Fibroblast of lung (primary cell): ENCODE data around the gene ADAMTSL1. TPM values are rescaled to one million over a fixed set of nuclear protein-coding genes. Genes with fewer than 3 reads are reported as not detected.
A peak's percentile ranks its signal among the peaks of the same experiment; 100 is the strongest.

Experiments used
- DNase-seq, 2 donors: peaks; one replicate each; pipeline versions ENCODE4 v3.0.0 to v3.0.0-alpha.2; 2010; ENCODE audit warnings: low read depth in 2 of 2
- H2AFZ ChIP-seq: 2 replicates; pipeline ENCODE4 v1.5.1; 2012; ENCODE audit warnings: low read length, control low read depth, inconsistent platforms
- H3K27ac ChIP-seq: 2 replicates; pipeline ENCODE4 v1.5.1; 2011; ENCODE audit warnings: low read length, control low read depth; ENCODE audit not compliant: insufficient read depth
- H3K27me3 ChIP-seq: 2 replicates; pipeline ENCODE4 v1.5.1; 2011; ENCODE audit warnings: mild to moderate bottlenecking, low read length; ENCODE audit not compliant: control insufficient read depth, insufficient read depth
- H3K36me3 ChIP-seq: 2 replicates; pipeline ENCODE4 v1.5.1; 2011; ENCODE audit warnings: low read length; ENCODE audit not compliant: control insufficient read depth, insufficient read depth
- H3K4me1 ChIP-seq: 2 replicates; pipeline ENCODE4 v1.5.1; 2011; ENCODE audit warnings: low read length; ENCODE audit not compliant: control insufficient read depth, insufficient read depth; ENCODE audit errors: extremely low read depth
- H3K4me2 ChIP-seq: 2 replicates; pipeline ENCODE4 v1.5.1; 2011; ENCODE audit warnings: low read length, control low read depth; ENCODE audit not compliant: insufficient read depth; ENCODE audit errors: extremely low read depth
- H3K4me3 ChIP-seq, 4 experiments: fragments of 200-600 bp in 1 of 4; sonication (generic) in 1 of 4; replicated peaks in 1 of 4; 2 replicates each; pipeline ENCODE4 v1.5.1; 2011 to 2016; ENCODE audit warnings: low read length in 4 of 4, low read depth in 3 of 4, mild to moderate bottlenecking in 3 of 4, control low read depth in 2 of 4, inconsistent platforms in 1 of 4, mixed read lengths in 1 of 4; ENCODE audit not compliant: insufficient read depth in 1 of 4; ENCODE audit errors: control extremely low read depth in 1 of 4
- H3K79me2 ChIP-seq: 2 replicates; pipeline ENCODE4 v1.5.1; 2012; ENCODE audit warnings: mild to moderate bottlenecking, low read length, inconsistent platforms; ENCODE audit not compliant: control insufficient read depth, insufficient read depth
- H3K9ac ChIP-seq: 2 replicates; pipeline ENCODE4 v1.5.1; 2011; ENCODE audit warnings: mild to moderate bottlenecking, low read length, control low read depth; ENCODE audit not compliant: insufficient read depth
- H3K9me3 ChIP-seq: 2 replicates; pipeline ENCODE4 v1.5.1; 2012; ENCODE audit warnings: low read depth, low read length; ENCODE audit not compliant: control insufficient read depth, insufficient read depth
- H4K20me1 ChIP-seq: 2 replicates; pipeline ENCODE4 v1.5.1; 2011; ENCODE audit warnings: low read length; ENCODE audit not compliant: control insufficient read depth, insufficient read depth; ENCODE audit errors: extremely low read depth
- CTCF ChIP-seq, 2 donors: IDR thresholded peaks in 1 of 2; conservative IDR thresholded peaks in 1 of 2; 1 replicate in 1 of 2; 2 replicates in 1 of 2; pipeline ENCODE4 v1.5.1; 2011 to 2012; ENCODE audit warnings: low read length in 2 of 2, control low read depth in 1 of 2, inconsistent platforms in 1 of 2, low read depth in 1 of 2, mild to moderate bottlenecking in 1 of 2
- EZH2 ChIP-seq: IDR thresholded peaks from 2 replicates; pipeline ENCODE4 v1.5.1; 2012; ENCODE audit warnings: low read length, control low read depth, mild to moderate bottlenecking; ENCODE audit errors: missing control alignments
- polyA minus RNA-seq: library from RNA; depleted of rRNA, polyadenylated mRNA; stranded (reverse); fragments of >200 nt; gene quantifications from 2 replicates; pipeline ENCODE4 v1.2.3, GENCODE V29; 2011; ENCODE audit warnings: low replicate concordance
- polyA plus RNA-seq, 2 donors: library from polyadenylated mRNA; depleted of rRNA in 1 of 2; stranded (reverse) in 1 of 2; unstranded in 1 of 2; fragments of >200 nt; gene quantifications; 2 replicates each; pipeline ENCODE4 v1.2.1, GENCODE V29; 2011 to 2012; ENCODE audit warnings: missing spikeins in 1 of 2
- total RNA-seq: library from RNA; depleted of rRNA; stranded (reverse); fragments of >200 nt; gene quantifications from 2 replicates; pipeline ENCODE4 v1.2.1, GENCODE V29; 2014

Gene ADAMTSL1, protein sequence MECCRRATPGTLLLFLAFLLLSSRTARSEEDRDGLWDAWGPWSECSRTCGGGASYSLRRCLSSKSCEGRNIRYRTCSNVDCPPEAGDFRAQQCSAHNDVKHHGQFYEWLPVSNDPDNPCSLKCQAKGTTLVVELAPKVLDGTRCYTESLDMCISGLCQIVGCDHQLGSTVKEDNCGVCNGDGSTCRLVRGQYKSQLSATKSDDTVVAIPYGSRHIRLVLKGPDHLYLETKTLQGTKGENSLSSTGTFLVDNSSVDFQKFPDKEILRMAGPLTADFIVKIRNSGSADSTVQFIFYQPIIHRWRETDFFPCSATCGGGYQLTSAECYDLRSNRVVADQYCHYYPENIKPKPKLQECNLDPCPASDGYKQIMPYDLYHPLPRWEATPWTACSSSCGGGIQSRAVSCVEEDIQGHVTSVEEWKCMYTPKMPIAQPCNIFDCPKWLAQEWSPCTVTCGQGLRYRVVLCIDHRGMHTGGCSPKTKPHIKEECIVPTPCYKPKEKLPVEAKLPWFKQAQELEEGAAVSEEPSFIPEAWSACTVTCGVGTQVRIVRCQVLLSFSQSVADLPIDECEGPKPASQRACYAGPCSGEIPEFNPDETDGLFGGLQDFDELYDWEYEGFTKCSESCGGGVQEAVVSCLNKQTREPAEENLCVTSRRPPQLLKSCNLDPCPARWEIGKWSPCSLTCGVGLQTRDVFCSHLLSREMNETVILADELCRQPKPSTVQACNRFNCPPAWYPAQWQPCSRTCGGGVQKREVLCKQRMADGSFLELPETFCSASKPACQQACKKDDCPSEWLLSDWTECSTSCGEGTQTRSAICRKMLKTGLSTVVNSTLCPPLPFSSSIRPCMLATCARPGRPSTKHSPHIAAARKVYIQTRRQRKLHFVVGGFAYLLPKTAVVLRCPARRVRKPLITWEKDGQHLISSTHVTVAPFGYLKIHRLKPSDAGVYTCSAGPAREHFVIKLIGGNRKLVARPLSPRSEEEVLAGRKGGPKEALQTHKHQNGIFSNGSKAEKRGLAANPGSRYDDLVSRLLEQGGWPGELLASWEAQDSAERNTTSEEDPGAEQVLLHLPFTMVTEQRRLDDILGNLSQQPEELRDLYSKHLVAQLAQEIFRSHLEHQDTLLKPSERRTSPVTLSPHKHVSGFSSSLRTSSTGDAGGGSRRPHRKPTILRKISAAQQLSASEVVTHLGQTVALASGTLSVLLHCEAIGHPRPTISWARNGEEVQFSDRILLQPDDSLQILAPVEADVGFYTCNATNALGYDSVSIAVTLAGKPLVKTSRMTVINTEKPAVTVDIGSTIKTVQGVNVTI (N-terminal part only)
- total RNA-seq (11.6 and 27.9 TPM in 2 replicates), polyA plus RNA-seq (19.3 and 48.4 TPM in 2 replicates), polyA minus RNA-seq (36.2 and 101 TPM in 2 replicates)
- polyA plus RNA-seq (2012), result 12.5 and 30.9 TPM in 2 replicates

- H3K27me3 ChIP-seq, result no peaks in the 10 kb centered on the region
- peaks cover 37% of the 10 kb centered on the region for H3K79me2 ChIP-seq
- TF ChIP-seq CTCF (conservative IDR thresholded peaks at IDR 0.05 in 1 of 2, IDR thresholded peaks at IDR 0.05 in 1 of 2; ENCODE audit: low read depth in 1 of 2, low read length in 2 of 2) (no peak), EZH2 (no peak)
- H3K4me1 ChIP-seq, result peaks cover 2% of the 10 kb centered on the region
- peak within 1 kb of the TSS; percentile 83 for H2AFZ ChIP-seq
- H3K36me3 ChIP-seq, result no peaks in the 10 kb centered on the region
- no peaks in the 10 kb centered on the region for H4K20me1 ChIP-seq
- peak within 1 kb of the TSS; percentile 56 to 77 (median 66) for H3K4me3 ChIP-seq
- H3K9me3 ChIP-seq, result no peaks in the 10 kb centered on the region
- H3K27ac ChIP-seq, result peak within 1 kb of the TSS; percentile 66
- peak within 1 kb of the TSS; percentile 92 for H3K4me2 ChIP-seq
- peak; percentile 68 to 91 for DNase-seq
- H3K9ac ChIP-seq, result peak within 1 kb of the TSS; percentile 41
These were observed at the start of gene ADAMTSL1 for GRCh38 chr9:18473652-18474279. TSS of gene ADAMTSL1 (plus strand) at chr9:18474153. CDS start at chr9:18474233, 80 bp downstream.

GRCh38 chr9:18427691-18428090 is 46.3 kb upstream of the ADAMTSL1 start:
- DNase-seq, result no peak
- Histone ChIP-seq H3K79me2 (no peaks in the 10 kb centered on the region), H3K4me1 (no peaks in the 10 kb centered on the region), H3K9ac (no peak overlapping the region), H3K27me3 (no peaks in the 10 kb centered on the region), H3K27ac (no peak overlapping the region), H3K4me3 (no peak overlapping the region), H2AFZ (no peak overlapping the region), H3K4me2 (no peak overlapping the region), H3K36me3 (no peaks in the 10 kb centered on the region), H4K20me1 (no peaks in the 10 kb centered on the region), H3K9me3 (no peaks in the 10 kb centered on the region)
- no peak for TF ChIP-seq CTCF (conservative IDR thresholded peaks at IDR 0.05 in 1 of 2, IDR thresholded peaks at IDR 0.05 in 1 of 2; ENCODE audit: low read depth in 1 of 2, low read length in 2 of 2)
- no peak for TF ChIP-seq EZH2
